Activated CD4-positive, alpha-beta T cell treated with anti-CD3 and anti-CD28 coated beads, Interleukin-2, amount 10 ng/mL, durations not matched to agents 24 days and 14 days (primary cell): ENCODE results near the gene GLCE. TPM values are rescaled to one million over a fixed set of nuclear protein-coding genes. Genes with fewer than 3 reads are reported as not detected.
"Not testable (repeated sequence)": the region's sequence is repeated elsewhere in the genome, so short reads cannot be mapped to it uniquely, and the experiment has no call there.

Source experiments
- DNase-seq: peaks from one replicate; pipeline ENCODE4 v3.0.0; 2022
- H3K27ac Mint-ChIP-seq: one replicate; pipeline ENCODE4 v1.8.0; 2022; ENCODE audit warnings: mild to moderate bottlenecking, mixed read lengths
- H3K27me3 Mint-ChIP-seq: one replicate; pipeline ENCODE4 v1.8.0; 2022; ENCODE audit warnings: mixed read lengths
- H3K36me3 Mint-ChIP-seq: one replicate; pipeline ENCODE4 v1.8.0; 2022; ENCODE audit warnings: low read depth, mild to moderate bottlenecking, mixed read lengths
- H3K4me1 Mint-ChIP-seq: one replicate; pipeline ENCODE4 v1.8.0; 2021; ENCODE audit warnings: mixed read lengths
- H3K4me3 Mint-ChIP-seq: one replicate; pipeline ENCODE4 v1.8.0; 2022; ENCODE audit warnings: mild to moderate bottlenecking, moderate library complexity, mixed read lengths
- H3K9me3 Mint-ChIP-seq: one replicate; pipeline ENCODE4 v1.8.0; 2021; ENCODE audit warnings: mixed read lengths
- intact Hi-C: fragments of 100-400 bp; cut with micrococcal nuclease; formaldehyde crosslinking; loops from one replicate; pipeline ENCODE4 v1.15.1; 2023
- total RNA-seq: library from RNA; stranded (reverse); gene quantifications from 2 replicates; pipeline ENCODE4 v1.2.3, GENCODE V29; 2022

The GLCE gene
- total RNA-seq, 1 donor from 2014 or later, result 2.5 TPM

- no peaks in the 10 kb centered on the region for H3K4me1 Mint-ChIP-seq
- no peaks in the 10 kb centered on the region for H3K9me3 Mint-ChIP-seq
- H3K27ac Mint-ChIP-seq, result no peak overlapping the region
- no peak for DNase-seq
- H3K27me3 Mint-ChIP-seq, result peaks cover 57% of the 10 kb centered on the region
- intact Hi-C loops, result no loop called here
- no peak overlapping the region for H3K4me3 Mint-ChIP-seq
- H3K36me3 Mint-ChIP-seq, result no peaks in the 10 kb centered on the region
Measured at GRCh38 chr15:69145149-69145693, 15.2 kb upstream of the GLCE start.

- DNase-seq, result no peak
- Mint-ChIP-seq H3K4me3 (no peak overlapping the region), H3K27ac (no peak overlapping the region), H3K9me3 (no peaks in the 10 kb centered on the region), H3K36me3 (no peaks in the 10 kb centered on the region), H3K4me1 (no peaks in the 10 kb centered on the region), H3K27me3 (peaks cover 59% of the 10 kb centered on the region)
- intact Hi-C loops, result no loop called here
Measured at GRCh38 chr15:69145694-69146492, 14.5 kb upstream of the GLCE start.

DNA sequence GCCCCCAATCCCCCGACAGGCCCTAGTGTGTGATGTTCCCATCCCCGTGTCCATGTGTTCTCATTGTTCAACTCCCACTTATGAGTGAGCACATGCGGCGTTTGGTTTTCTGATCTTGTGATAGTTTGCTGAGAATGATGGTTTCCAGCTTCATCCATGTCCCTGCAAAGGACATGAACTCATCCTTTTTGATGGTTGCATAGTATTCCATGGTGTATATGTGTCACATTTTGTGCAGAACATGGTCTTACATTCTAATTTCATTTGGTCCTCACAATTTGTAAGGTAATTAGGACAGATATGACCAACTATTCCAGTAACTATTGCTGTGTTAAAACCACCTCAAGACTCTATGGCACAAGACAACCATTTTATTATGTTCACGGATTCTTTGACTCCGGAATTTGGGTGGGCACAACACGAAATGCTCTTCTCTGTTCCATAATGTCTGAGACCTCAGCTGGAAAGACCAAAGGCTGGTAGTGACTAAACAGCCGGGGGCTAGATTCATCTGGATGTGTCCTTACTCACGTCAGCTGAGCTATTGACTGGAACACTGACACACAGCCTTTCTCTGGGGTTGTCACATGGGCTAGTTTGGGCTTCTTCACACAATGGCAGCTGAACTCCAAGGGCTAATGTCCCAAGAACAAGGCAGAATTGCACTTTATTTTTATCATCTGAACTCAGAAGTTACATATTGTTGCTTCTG, 13.6 kb upstream of the GLCE start:
- no peaks in the 10 kb centered on the region for H3K36me3 Mint-ChIP-seq
- H3K27ac Mint-ChIP-seq, result no peak overlapping the region
- intact Hi-C loops, result no loop called here
- H3K27me3 Mint-ChIP-seq, result peaks cover 61% of the 10 kb centered on the region
- no peak for DNase-seq
- H3K9me3 Mint-ChIP-seq, result no peaks in the 10 kb centered on the region
- no peak overlapping the region for H3K4me3 Mint-ChIP-seq
- no peaks in the 10 kb centered on the region for H3K4me1 Mint-ChIP-seq

- Mint-ChIP-seq H3K4me3 (no peak overlapping the region), H3K27me3 (peaks cover 61% of the 10 kb centered on the region)
- intact Hi-C loops, result no loop called here
Measured at GRCh38 chr15:69148465-69148864, 12.0 kb upstream of the GLCE start.

GRCh38 chr15:69149163-69149562, 11.3 kb upstream of the GLCE start:
- no peak overlapping the region for H3K27ac Mint-ChIP-seq
- H3K27me3 Mint-ChIP-seq, result peaks cover 61% of the 10 kb centered on the region
- no peaks in the 10 kb centered on the region for H3K36me3 Mint-ChIP-seq
- H3K9me3 Mint-ChIP-seq, result no peaks in the 10 kb centered on the region
- no peak for DNase-seq
- intact Hi-C loops, result no loop called here
- H3K4me1 Mint-ChIP-seq, result no peaks in the 10 kb centered on the region
- no peak overlapping the region for H3K4me3 Mint-ChIP-seq

More at GRCh38 chr15:69148465-69148864, 12.0 kb upstream of the GLCE start:
- Mint-ChIP-seq H3K9me3 (no peaks in the 10 kb centered on the region), H3K4me1 (no peaks in the 10 kb centered on the region), H3K27ac (no peak overlapping the region), H3K36me3 (no peaks in the 10 kb centered on the region)
- DNase-seq, result no peak

- no peaks in the 10 kb centered on the region for H3K36me3 Mint-ChIP-seq
- H3K4me3 Mint-ChIP-seq, result no peak overlapping the region
- H3K27ac Mint-ChIP-seq, result no peak overlapping the region
- intact Hi-C loops, result no loop called here
- H3K4me1 Mint-ChIP-seq, result no peaks in the 10 kb centered on the region
- DNase-seq, result no peak
- H3K27me3 Mint-ChIP-seq, result peaks cover 65% of the 10 kb centered on the region
- no peaks in the 10 kb centered on the region for H3K9me3 Mint-ChIP-seq
Measured at GRCh38 chr15:69149803-69150202, 10.6 kb upstream of the GLCE start.

DNA sequence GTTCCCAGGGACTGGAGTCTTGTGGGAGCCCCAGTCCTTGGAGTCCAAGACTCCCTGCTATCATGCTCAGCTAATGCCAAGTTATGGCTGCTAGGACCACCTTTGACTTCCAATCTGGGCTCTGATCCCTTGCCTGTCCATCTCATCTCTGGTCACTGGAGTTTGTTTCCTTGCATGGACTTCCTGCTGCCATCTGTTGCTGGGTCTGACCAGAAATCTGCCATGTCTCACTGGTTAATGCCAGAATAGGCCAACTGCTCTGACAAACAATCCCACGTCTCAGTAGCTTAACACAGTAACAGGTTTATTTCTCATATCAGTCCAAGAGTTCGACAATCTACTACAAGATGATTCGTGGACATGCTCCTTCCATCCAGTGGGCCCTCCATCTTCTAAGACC, 10.1 kb upstream of the GLCE start:
- Mint-ChIP-seq H3K27me3 (peaks cover 64% of the 10 kb centered on the region), H3K4me3 (no peak overlapping the region), H3K27ac (no peak overlapping the region), H3K9me3 (no peaks in the 10 kb centered on the region), H3K4me1 (no peaks in the 10 kb centered on the region), H3K36me3 (no peaks in the 10 kb centered on the region)
- DNase-seq, result no peak
- intact Hi-C loops, result no loop called here

DNA sequence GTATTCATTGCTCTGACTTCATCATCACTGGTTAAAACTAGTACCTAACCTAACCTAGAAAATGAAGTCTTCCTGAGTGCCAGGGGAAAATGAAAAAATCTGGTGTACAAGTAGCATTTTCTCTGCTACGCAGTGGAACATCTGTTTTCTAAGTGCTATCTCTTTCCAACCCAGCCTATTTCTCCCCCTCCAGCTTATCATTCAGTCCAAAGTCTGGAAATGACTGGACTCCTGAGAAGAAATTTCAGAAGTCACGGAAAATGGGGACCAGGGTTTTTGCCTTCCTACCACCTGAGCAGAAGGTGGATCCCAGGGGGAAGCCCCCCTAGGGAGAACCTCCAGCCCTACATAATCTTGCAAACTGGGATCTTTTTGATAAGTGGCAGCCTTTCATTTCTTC, 9.6 kb upstream of the GLCE start:
- DNase-seq, result no peak
- no peaks in the 10 kb centered on the region for H3K36me3 Mint-ChIP-seq
- H3K27ac Mint-ChIP-seq, result no peak overlapping the region
- intact Hi-C loops, result no loop called here
- peaks cover 60% of the 10 kb centered on the region for H3K27me3 Mint-ChIP-seq
- no peaks in the 10 kb centered on the region for H3K4me1 Mint-ChIP-seq
- no peak overlapping the region for H3K4me3 Mint-ChIP-seq
- no peaks in the 10 kb centered on the region for H3K9me3 Mint-ChIP-seq

DNA sequence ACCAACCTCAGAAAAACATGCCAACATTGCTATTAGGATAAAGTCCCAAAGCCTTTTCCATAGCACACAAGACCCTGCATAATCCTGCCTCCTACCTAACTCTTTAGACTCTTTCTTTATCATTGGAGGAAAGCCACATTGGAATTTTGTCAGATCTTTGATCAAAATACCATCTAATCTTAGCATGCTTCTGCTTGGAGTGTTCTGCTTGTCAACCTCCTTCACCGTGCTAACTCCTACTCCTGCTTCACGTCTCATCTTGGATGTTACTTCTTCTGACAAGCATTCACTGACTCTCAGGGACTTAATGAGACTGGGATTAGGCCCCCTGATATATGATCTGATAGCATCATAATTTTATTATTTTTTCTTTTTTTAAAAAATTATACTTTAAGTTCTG, 7.4 kb upstream of the GLCE start:
- Mint-ChIP-seq H3K4me3 (no peak overlapping the region), H3K27me3 (peaks cover 54% of the 10 kb centered on the region)

GRCh38 chr15:69153587-69153986, 6.8 kb upstream of the GLCE start:
- H3K4me3 Mint-ChIP-seq, intact Hi-C loops, H3K27ac Mint-ChIP-seq, H3K4me1 Mint-ChIP-seq, DNase-seq, H3K36me3 Mint-ChIP-seq, H3K9me3 Mint-ChIP-seq: not testable (repeated sequence)
- peaks cover 53% of the 10 kb centered on the region for H3K27me3 Mint-ChIP-seq

More for the DNA sequence above, 7.4 kb upstream of the GLCE start:
- no peak for DNase-seq
- Mint-ChIP-seq H3K36me3 (no peaks in the 10 kb centered on the region), H3K4me1 (no peaks in the 10 kb centered on the region), H3K27ac (no peak overlapping the region), H3K9me3 (no peaks in the 10 kb centered on the region)
- intact Hi-C loops, result no loop called here

DNA sequence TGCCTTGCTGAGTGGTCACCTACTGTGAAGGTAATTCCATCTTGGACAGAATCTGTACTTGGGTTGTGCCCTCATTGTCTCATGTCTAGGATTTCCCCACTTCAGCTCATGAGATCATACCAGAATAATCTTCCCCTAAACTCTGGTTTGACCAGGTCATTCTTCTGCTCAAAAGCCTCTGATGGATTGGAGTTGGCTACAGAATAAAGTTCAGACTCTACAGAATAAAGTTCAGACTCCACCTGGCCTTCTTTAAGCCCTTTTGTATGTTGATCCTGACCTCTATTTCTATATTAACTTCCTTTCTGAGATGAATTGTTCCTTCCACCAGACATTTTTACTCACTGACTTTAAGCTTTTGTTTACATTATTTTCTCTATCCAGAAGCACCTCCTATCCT, 6.4 kb upstream of the GLCE start:
- DNase-seq, result no peak
- H3K4me1 Mint-ChIP-seq, result peaks cover under 1% of the 10 kb centered on the region
- no peaks in the 10 kb centered on the region for H3K9me3 Mint-ChIP-seq
- no peak overlapping the region for H3K4me3 Mint-ChIP-seq
- peaks cover 54% of the 10 kb centered on the region for H3K27me3 Mint-ChIP-seq
- no peak overlapping the region for H3K27ac Mint-ChIP-seq
- H3K36me3 Mint-ChIP-seq, result no peaks in the 10 kb centered on the region
- intact Hi-C loops, result no loop called here

- Mint-ChIP-seq H3K27me3 (peaks cover 52% of the 10 kb centered on the region), H3K4me3 (no peak overlapping the region), H3K4me1 (peaks cover 3% of the 10 kb centered on the region), H3K27ac (no peak overlapping the region), H3K36me3 (no peaks in the 10 kb centered on the region), H3K9me3 (no peaks in the 10 kb centered on the region)
- intact Hi-C loops, result no loop called here
- DNase-seq, result no peak
Measured at GRCh38 chr15:69154684-69155083, 5.8 kb upstream of the GLCE start.

DNA sequence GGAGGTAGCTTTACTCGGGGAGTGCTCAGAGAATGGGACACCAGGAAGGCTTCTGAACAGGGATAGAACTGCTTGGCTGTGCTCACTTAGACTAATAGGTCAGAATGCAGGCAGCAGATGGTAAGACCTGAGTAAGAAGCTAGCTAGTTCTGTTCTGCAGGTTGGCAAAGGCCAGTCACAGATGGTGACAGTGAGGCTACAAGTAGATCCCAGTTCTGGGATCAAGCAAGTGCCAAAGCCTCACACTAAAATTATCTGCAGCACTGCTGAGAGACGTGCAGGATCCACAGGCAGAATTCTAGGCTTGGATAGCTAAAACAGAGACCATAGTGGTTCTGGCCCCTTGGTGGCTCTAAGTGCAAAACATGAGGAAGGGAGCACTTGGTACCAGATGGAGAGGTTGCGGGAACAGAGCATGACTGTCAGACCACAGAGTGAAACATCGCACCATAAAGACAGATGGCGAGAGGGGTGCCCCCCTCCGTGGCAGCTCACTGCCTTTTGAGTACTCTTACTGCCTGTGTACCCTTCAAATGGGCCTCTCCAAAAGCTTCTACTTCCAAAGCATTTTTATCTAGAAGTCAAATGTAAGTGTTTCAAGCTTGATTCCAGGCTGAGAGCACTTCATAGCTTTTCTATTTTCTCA, 3.6 kb upstream of the GLCE start:
- Mint-ChIP-seq H3K27ac (no peak overlapping the region), H3K36me3 (no peaks in the 10 kb centered on the region), H3K27me3 (peaks cover 50% of the 10 kb centered on the region), H3K9me3 (no peaks in the 10 kb centered on the region), H3K4me1 (peaks cover 17% of the 10 kb centered on the region), H3K4me3 (no peak overlapping the region)
- intact Hi-C loops, result no loop called here
- DNase-seq, result no peak
